Nucleus accumbens (tissue), 56 donors: ENCODE results near the gene RABL2B.

ENCODE experiments used
- DNase-seq, 56 donors: peaks; one replicate each; lab custom pipeline; 2025; lab: John Stamatoyannopoulos, UW

RABL2B gene

GRCh38 chr22:50739279-50739691 lies 44.2 kb downstream of the RABL2B start:
- no peak for DNase-seq

GRCh38 chr22:50738649-50739227 lies 44.7 kb downstream of the RABL2B start:
- DNase-seq: no peak

GRCh38 chr22:50737728-50738648 lies 45.4 kb downstream of the RABL2B start, which contains the start of gene ACR:
Gene ACR (plus strand): TSS chr22:50738204. CDS start chr22:50738236, 32 bp downstream.
- no peak for DNase-seq

- DNase-seq: no peak
Observed at GRCh38 chr22:50735739-50736030, 47.8 kb downstream of the RABL2B start.

GRCh38 chr22:50734986-50735738 lies 48.3 kb downstream of the RABL2B start:
- no peak for DNase-seq

- no peak for DNase-seq
Observed at GRCh38 chr22:50734343-50734771, 49.1 kb downstream of the RABL2B start.

GRCh38 chr22:50733521-50734342 lies 49.7 kb downstream of the RABL2B start:
- DNase-seq: peak in 46 of 56 donors; percentile 23 to 79 (median 56)

GRCh38 chr22:50732681-50733080 lies 50.8 kb downstream of the RABL2B start:
- no peak for DNase-seq

- DNase-seq: peak in 36 of 56 donors; percentile 10 to 72 (median 32)
Observed at GRCh38 chr22:50731811-50732624, 51.4 kb downstream of the RABL2B start.

GRCh38 chr22:50730941-50731661 lies 52.3 kb downstream of the RABL2B start:
- DNase-seq: no peak

- no peak for DNase-seq
Observed at GRCh38 chr22:50730013-50730891, 53.2 kb downstream of the RABL2B start.

GRCh38 chr22:50729391-50730012 lies 53.9 kb downstream of the RABL2B start:
- no peak for DNase-seq

GRCh38 chr22:50728523-50728931 lies 54.9 kb downstream of the RABL2B start:
- no peak for DNase-seq

- no peak for DNase-seq
Observed at GRCh38 chr22:50727678-50728522, 55.5 kb downstream of the RABL2B start.

- no peak for DNase-seq
Observed at GRCh38 chr22:50726643-50727340, 56.6 kb downstream of the RABL2B start.

- DNase-seq: no peak
Observed at GRCh38 chr22:50725597-50725996, 57.8 kb downstream of the RABL2B start.
